ENCODE measurements around the gene GALNT2. TPM values are rescaled to one million over a fixed set of nuclear protein-coding genes. Genes with fewer than 3 reads are reported as not detected.

The GALNT2 gene
- total and polyA plus RNA-seq, 9 of the 15 experiments (the other 6 are each of a cell fraction or from before 2014, with no cell fraction given), result 1.6 to 106 (median 51.9) TPM

DNA sequence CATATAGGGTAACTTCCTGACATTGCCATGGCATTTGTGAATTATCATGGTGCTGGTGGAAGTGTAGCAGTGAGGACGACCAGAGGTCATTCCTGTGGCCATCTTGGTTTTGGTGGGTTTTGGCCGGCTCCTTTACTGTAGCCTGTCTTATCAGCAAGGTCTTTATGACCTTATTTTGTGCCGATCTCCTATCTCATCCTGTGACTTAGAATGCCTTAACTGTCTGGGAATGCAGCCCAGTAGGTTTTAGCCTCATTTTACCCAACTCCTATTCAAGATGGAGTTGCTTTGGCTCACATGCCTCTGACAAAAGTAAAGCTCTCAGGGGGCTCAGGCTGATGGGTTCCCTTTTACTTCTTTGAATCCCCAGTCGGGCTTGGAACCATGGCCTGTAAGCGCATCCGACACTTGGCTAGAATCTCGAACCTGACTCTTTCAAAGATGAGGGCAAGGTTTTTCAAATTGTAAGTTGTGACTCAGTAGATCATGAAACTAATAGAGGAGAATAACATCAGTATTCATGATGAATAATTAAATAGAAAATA, 85.0 kb downstream of the GALNT2 start (continued):
- TF ChIP-seq, protein P1, sequence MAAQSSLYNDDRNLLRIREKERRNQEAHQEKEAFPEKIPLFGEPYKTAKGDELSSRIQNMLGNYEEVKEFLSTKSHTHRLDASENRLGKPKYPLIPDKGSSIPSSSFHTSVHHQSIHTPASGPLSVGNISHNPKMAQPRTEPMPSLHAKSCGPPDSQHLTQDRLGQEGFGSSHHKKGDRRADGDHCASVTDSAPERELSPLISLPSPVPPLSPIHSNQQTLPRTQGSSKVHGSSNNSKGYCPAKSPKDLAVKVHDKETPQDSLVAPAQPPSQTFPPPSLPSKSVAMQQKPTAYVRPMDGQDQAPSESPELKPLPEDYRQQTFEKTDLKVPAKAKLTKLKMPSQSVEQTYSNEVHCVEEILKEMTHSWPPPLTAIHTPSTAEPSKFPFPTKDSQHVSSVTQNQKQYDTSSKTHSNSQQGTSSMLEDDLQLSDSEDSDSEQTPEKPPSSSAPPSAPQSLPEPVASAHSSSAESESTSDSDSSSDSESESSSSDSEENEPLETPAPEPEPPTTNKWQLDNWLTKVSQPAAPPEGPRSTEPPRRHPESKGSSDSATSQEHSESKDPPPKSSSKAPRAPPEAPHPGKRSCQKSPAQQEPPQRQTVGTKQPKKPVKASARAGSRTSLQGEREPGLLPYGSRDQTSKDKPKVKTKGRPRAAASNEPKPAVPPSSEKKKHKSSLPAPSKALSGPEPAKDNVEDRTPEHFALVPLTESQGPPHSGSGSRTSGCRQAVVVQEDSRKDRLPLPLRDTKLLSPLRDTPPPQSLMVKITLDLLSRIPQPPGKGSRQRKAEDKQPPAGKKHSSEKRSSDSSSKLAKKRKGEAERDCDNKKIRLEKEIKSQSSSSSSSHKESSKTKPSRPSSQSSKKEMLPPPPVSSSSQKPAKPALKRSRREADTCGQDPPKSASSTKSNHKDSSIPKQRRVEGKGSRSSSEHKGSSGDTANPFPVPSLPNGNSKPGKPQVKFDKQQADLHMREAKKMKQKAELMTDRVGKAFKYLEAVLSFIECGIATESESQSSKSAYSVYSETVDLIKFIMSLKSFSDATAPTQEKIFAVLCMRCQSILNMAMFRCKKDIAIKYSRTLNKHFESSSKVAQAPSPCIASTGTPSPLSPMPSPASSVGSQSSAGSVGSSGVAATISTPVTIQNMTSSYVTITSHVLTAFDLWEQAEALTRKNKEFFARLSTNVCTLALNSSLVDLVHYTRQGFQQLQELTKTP (IDR thresholded peaks at IDR 0.05; ENCODE audit: low read depth in 1 of 2, partially characterized antibody in 2 of 2), result no peak
- TF ChIP-seq RFX1 (IDR thresholded peaks at IDR 0.05) (no peak), ZNF263 (CRISPR knock-in tag; IDR thresholded peaks at IDR 0.05; ENCODE audit: borderline replicate concordance) (no peak), ZNF780A (CRISPR knock-in tag; IDR thresholded peaks at IDR 0.05) (peak; percentile 53; the same call in 1 of the 2 replicates), PYGO2 (tag; IDR thresholded peaks at IDR 0.05) (peak; percentile 95), TARDBP (IDR thresholded peaks at IDR 0.05) (no peak), BRD9 (IDR thresholded peaks at IDR 0.05; ENCODE audit: low read depth, partially characterized antibody) (no peak), SOX6 (IDR thresholded peaks at IDR 0.05) (no peak), ZNF124 (CRISPR knock-in tag; IDR thresholded peaks at IDR 0.05) (no peak), ZNF274 (IDR thresholded peaks at IDR 0.05; ENCODE audit: borderline replicate concordance, low read depth, low read length) (no peak), ASH1L (IDR thresholded peaks at IDR 0.05; ENCODE audit: borderline replicate concordance, low read depth, partially characterized antibody) (no peak), ZNF408 (CRISPR knock-in tag; IDR thresholded peaks at IDR 0.05; ENCODE audit: low read depth) (no peak), ZKSCAN1 (IDR thresholded peaks at IDR 0.05; ENCODE audit: low read depth, low read length) (no peak)
- TF ChIP-seq, protein P2, sequence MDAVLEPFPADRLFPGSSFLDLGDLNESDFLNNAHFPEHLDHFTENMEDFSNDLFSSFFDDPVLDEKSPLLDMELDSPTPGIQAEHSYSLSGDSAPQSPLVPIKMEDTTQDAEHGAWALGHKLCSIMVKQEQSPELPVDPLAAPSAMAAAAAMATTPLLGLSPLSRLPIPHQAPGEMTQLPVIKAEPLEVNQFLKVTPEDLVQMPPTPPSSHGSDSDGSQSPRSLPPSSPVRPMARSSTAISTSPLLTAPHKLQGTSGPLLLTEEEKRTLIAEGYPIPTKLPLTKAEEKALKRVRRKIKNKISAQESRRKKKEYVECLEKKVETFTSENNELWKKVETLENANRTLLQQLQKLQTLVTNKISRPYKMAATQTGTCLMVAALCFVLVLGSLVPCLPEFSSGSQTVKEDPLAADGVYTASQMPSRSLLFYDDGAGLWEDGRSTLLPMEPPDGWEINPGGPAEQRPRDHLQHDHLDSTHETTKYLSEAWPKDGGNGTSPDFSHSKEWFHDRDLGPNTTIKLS (IDR thresholded peaks at IDR 0.05; ENCODE audit: borderline replicate concordance, low read depth), result no peak
- TF ChIP-seq, protein P3, sequence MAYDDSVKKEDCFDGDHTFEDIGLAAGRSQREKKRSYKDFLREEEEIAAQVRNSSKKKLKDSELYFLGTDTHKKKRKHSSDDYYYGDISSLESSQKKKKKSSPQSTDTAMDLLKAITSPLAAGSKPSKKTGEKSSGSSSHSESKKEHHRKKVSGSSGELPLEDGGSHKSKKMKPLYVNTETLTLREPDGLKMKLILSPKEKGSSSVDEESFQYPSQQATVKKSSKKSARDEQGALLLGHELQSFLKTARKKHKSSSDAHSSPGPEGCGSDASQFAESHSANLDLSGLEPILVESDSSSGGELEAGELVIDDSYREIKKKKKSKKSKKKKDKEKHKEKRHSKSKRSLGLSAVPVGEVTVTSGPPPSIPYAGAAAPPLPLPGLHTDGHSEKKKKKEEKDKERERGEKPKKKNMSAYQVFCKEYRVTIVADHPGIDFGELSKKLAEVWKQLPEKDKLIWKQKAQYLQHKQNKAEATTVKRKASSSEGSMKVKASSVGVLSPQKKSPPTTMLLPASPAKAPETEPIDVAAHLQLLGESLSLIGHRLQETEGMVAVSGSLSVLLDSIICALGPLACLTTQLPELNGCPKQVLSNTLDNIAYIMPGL (CRISPR knock-in tag; IDR thresholded peaks at IDR 0.05), result no peak
- TF ChIP-seq, protein P4, sequence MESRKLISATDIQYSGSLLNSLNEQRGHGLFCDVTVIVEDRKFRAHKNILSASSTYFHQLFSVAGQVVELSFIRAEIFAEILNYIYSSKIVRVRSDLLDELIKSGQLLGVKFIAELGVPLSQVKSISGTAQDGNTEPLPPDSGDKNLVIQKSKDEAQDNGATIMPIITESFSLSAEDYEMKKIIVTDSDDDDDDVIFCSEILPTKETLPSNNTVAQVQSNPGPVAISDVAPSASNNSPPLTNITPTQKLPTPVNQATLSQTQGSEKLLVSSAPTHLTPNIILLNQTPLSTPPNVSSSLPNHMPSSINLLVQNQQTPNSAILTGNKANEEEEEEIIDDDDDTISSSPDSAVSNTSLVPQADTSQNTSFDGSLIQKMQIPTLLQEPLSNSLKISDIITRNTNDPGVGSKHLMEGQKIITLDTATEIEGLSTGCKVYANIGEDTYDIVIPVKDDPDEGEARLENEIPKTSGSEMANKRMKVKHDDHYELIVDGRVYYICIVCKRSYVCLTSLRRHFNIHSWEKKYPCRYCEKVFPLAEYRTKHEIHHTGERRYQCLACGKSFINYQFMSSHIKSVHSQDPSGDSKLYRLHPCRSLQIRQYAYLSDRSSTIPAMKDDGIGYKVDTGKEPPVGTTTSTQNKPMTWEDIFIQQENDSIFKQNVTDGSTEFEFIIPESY (CRISPR knock-in tag; IDR thresholded peaks at IDR 0.05), result no peak
- TF ChIP-seq, protein P5, sequence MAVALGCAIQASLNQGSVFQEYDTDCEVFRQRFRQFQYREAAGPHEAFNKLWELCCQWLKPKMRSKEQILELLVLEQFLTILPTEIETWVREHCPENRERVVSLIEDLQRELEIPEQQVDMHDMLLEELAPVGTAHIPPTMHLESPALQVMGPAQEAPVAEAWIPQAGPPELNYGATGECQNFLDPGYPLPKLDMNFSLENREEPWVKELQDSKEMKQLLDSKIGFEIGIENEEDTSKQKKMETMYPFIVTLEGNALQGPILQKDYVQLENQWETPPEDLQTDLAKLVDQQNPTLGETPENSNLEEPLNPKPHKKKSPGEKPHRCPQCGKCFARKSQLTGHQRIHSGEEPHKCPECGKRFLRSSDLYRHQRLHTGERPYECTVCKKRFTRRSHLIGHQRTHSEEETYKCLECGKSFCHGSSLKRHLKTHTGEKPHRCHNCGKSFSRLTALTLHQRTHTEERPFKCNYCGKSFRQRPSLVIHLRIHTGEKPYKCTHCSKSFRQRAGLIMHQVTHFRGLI (CRISPR knock-in tag; IDR thresholded peaks at IDR 0.05), result peak; percentile 97

Data from K562 (cell line).